HepG2 (cell line): Measurements from ENCODE around the gene PLEKHB2. TPM values are rescaled to one million over a fixed set of nuclear protein-coding genes. Genes with fewer than 3 reads are reported as not detected.

ENCODE experiments used
- CREB1 ChIP-seq, 2 experiments: fragments of 450-650 bp in 1 of 2; IDR thresholded peaks; 2 replicates each; pipeline ENCODE4 v1.6.1; 2016 to 2017; ENCODE audit warnings: control low read depth in 1 of 2, mild to moderate bottlenecking in 1 of 2, missing compliant biosample characterization in 1 of 2, missing genetic modification characterization in 1 of 2
- EHMT2 ChIP-seq: fragments of 200-600 bp; sonication (generic); IDR thresholded peaks from 2 replicates; pipeline ENCODE4 v1.7.0; 2017; ENCODE audit warnings: antibody characterized with exemption, low read depth, low read length, borderline replicate concordance
- FOSL2 ChIP-seq: sonication (generic); formaldehyde crosslinking; IDR thresholded peaks from 2 replicates; pipeline ENCODE4 v1.4.0; 2020; ENCODE audit warnings: missing genetic modification reagents
- GFI1 ChIP-seq: sonication (generic); formaldehyde crosslinking; IDR thresholded peaks from 2 replicates; pipeline ENCODE4 v1.5.0; 2020; ENCODE audit warnings: missing genetic modification reagents, mild to moderate bottlenecking, borderline replicate concordance
- KAT7 ChIP-seq: IDR thresholded peaks from 2 replicates; pipeline ENCODE4 v1.6.1; 2018; ENCODE audit warnings: borderline replicate concordance, missing compliant biosample characterization
- MAX ChIP-seq: IDR thresholded peaks from 2 replicates; pipeline ENCODE4 v1.6.1; 2012; ENCODE audit warnings: inconsistent platforms
- PAWR ChIP-seq: sonication (generic); formaldehyde crosslinking; IDR thresholded peaks from 2 replicates; pipeline ENCODE4 v1.4.0; 2020; ENCODE audit warnings: missing genetic modification reagents, mild to moderate bottlenecking, borderline replicate concordance
- SMAD1 ChIP-seq: sonication (generic); formaldehyde crosslinking; IDR thresholded peaks from 2 replicates; pipeline ENCODE4 v1.4.0; 2020; ENCODE audit warnings: missing genetic modification reagents, low read depth, mild to moderate bottlenecking, borderline replicate concordance
- SP140L ChIP-seq: sonication (generic); formaldehyde crosslinking; IDR thresholded peaks from 2 replicates; pipeline ENCODE4 v1.4.0; 2020; ENCODE audit warnings: missing genetic modification reagents, borderline replicate concordance
- SYNCRIP ChIP-seq: fragments of 200-400 bp; formaldehyde crosslinking; IDR thresholded peaks from 2 replicates; pipeline ENCODE4 v1.6.1; 2018; ENCODE audit warnings: mild to moderate bottlenecking, low read depth, low read length; ENCODE audit not compliant: insufficient read depth
- TBL1XR1 ChIP-seq: fragments of 150-350 bp; IDR thresholded peaks from 2 replicates; pipeline ENCODE4 v1.6.1; 2014; ENCODE audit warnings: borderline replicate concordance, low read length; ENCODE audit not compliant: partially characterized antibody
- TGIF2 ChIP-seq: IDR thresholded peaks from 2 replicates; pipeline ENCODE4 v1.6.1; 2016; ENCODE audit warnings: control low read depth, missing compliant biosample characterization
- ZBTB3 ChIP-seq: sonication (generic); formaldehyde crosslinking; IDR thresholded peaks from 2 replicates; pipeline ENCODE4 v1.4.0; 2020; ENCODE audit warnings: low read depth, mild to moderate bottlenecking, moderate library complexity, missing genetic modification reagents, borderline replicate concordance
- ZHX2 ChIP-seq, 2 experiments: sonication (generic) in 1 of 2; formaldehyde crosslinking in 1 of 2; IDR thresholded peaks; 2 replicates each; pipeline versions ENCODE4 v1.6.1 to v1.9.0; 2014 to 2022; ENCODE audit warnings: antibody characterized with exemption in 1 of 2, borderline replicate concordance in 1 of 2, inconsistent platforms in 1 of 2, low read depth in 1 of 2, missing genetic modification reagents in 1 of 2
- ZKSCAN5 ChIP-seq: sonication (generic); formaldehyde crosslinking; IDR thresholded peaks from 2 replicates; pipeline ENCODE4 v1.5.1; 2020; ENCODE audit warnings: mild to moderate bottlenecking, missing genetic modification reagents
- ZNF207 ChIP-seq: fragments of 450-650 bp; IDR thresholded peaks from 2 replicates; pipeline ENCODE4 v1.6.1; 2016; ENCODE audit warnings: antibody characterized with exemption, borderline replicate concordance
- ZNF274 ChIP-seq: sonication (generic); formaldehyde crosslinking; IDR thresholded peaks from 2 replicates; pipeline ENCODE4 v1.5.1; 2020; ENCODE audit warnings: mild to moderate bottlenecking, missing genetic modification reagents
- polyA plus RNA-seq, 8 experiments: library from polyadenylated mRNA; depleted of rRNA in 3 of 8; stranded (reverse) in 7 of 8; unstranded in 1 of 8; fragments of >200 nt; fragmentation: Illumina TruSeq in 4 of 8; extraction: Trizol in 4 of 8; gene quantifications; 2 replicates each; pipeline versions ENCODE4 v1.2.1 to v1.2.3, GENCODE V29; 2011 to 2016; ENCODE audit warnings: low read depth in 4 of 8, missing spikeins in 1 of 8, mixed read lengths in 1 of 8; ENCODE audit not compliant: insufficient read depth in 1 of 8
- total RNA-seq, 5 experiments: library from RNA; depleted of rRNA; stranded (reverse); fragments of >200 nt; fragmentation: Illumina TruSeq; extraction: Trizol; gene quantifications; 2 replicates each; pipeline ENCODE4 v1.2.3, GENCODE V29; 2016; ENCODE audit warnings: low read depth in 1 of 5
- TF ChIP-seq, protein P1 (sequence below): sonication (generic); formaldehyde crosslinking; IDR thresholded peaks from 2 replicates; pipeline ENCODE4 v1.4.0; 2020; ENCODE audit warnings: missing genetic modification reagents, mild to moderate bottlenecking, borderline replicate concordance
- TF ChIP-seq, protein P2 (sequence below): sonication (generic); formaldehyde crosslinking; IDR thresholded peaks from 2 replicates; pipeline ENCODE4 v1.9.0; 2021; ENCODE audit warnings: missing genetic modification reagents, borderline replicate concordance

PLEKHB2 gene
- total and polyA plus RNA-seq, 2 of the 13 experiments (the other 11 are each of a cell fraction or from before 2014, with no cell fraction given): 73.0 to 78.9 TPM

DNA sequence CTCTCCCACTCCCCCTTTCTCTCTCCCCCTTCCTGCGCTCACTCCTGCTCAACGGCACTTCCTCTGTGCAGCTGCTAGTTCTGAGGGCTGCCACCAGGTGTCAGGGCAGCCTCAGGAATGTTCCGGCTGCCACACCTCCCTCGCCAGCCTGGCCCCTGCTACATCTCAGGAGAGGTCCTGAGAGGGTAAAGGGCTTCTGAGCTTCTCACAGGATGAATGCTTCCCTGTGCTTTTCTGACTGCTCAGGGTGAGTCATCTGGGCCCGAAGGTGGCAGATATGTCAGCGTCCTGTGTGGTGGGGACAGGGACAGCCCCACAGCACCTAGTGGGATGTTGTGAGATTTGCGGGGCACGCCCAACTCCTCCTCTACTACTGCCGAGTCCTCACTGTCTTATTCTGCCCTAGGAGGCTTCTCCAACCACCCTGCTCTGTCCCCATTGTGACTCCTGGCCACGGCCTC is 49.0 kb downstream of the PLEKHB2 start (continued):
- TF ChIP-seq, protein P1, sequence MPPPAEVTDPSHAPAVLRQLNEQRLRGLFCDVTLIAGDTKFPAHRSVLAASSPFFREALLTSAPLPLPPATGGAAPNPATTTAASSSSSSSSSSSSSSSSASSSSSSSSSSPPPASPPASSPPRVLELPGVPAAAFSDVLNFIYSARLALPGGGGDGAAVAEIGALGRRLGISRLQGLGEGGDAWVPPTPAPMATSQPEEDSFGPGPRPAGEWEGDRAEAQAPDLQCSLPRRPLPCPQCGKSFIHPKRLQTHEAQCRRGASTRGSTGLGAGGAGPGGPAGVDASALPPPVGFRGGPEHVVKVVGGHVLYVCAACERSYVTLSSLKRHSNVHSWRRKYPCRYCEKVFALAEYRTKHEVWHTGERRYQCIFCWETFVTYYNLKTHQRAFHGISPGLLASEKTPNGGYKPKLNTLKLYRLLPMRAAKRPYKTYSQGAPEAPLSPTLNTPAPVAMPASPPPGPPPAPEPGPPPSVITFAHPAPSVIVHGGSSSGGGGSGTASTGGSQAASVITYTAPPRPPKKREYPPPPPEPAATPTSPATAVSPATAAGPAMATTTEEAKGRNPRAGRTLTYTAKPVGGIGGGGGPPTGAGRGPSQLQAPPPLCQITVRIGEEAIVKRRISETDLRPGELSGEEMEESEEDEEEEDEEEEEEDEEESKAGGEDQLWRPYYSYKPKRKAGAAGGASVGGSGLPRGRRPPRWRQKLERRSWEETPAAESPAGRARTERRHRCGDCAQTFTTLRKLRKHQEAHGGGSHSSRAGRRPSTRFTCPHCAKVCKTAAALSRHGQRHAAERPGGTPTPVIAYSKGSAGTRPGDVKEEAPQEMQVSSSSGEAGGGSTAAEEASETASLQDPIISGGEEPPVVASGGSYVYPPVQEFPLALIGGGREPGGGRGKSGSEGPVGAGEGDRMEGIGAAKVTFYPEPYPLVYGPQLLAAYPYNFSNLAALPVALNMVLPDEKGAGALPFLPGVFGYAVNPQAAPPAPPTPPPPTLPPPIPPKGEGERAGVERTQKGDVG (CRISPR knock-in tag): peak; percentile 53; the same call in 1 of the 2 replicates
- TF ChIP-seq FOSL2 (CRISPR knock-in tag): peak; percentile 24; the same call in 1 of the 2 replicates
- no peak for TF ChIP-seq TGIF2
- no peak for TF ChIP-seq TBL1XR1
- no peak for TF ChIP-seq ZKSCAN5 (CRISPR knock-in tag)
- TF ChIP-seq EHMT2: no peak
- TF ChIP-seq PAWR (CRISPR knock-in tag): no peak
- TF ChIP-seq MAX: no peak
- TF ChIP-seq SYNCRIP: no peak
- TF ChIP-seq SMAD1 (CRISPR knock-in tag): 0 out of 2 replicates have a peak, but pooled peaks have one; percentile 34
- TF ChIP-seq, protein P2, sequence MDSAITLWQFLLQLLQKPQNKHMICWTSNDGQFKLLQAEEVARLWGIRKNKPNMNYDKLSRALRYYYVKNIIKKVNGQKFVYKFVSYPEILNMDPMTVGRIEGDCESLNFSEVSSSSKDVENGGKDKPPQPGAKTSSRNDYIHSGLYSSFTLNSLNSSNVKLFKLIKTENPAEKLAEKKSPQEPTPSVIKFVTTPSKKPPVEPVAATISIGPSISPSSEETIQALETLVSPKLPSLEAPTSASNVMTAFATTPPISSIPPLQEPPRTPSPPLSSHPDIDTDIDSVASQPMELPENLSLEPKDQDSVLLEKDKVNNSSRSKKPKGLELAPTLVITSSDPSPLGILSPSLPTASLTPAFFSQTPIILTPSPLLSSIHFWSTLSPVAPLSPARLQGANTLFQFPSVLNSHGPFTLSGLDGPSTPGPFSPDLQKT (CRISPR knock-in tag): no peak
- TF ChIP-seq ZBTB3 (CRISPR knock-in tag): no peak
- TF ChIP-seq SP140L (CRISPR knock-in tag): no peak
- TF ChIP-seq ZNF207: no peak
- no peak for TF ChIP-seq GFI1 (CRISPR knock-in tag)
- no peak for TF ChIP-seq CREB1 (IDR thresholded peaks at IDR 0.05)
- no peak for TF ChIP-seq CREB1 (CRISPR knock-in tag; IDR thresholded peaks at IDR 0.05)
- TF ChIP-seq ZHX2 (IDR thresholded peaks at IDR 0.05; ENCODE audit: low read depth): no peak
- no peak for TF ChIP-seq ZHX2 (CRISPR knock-in tag; IDR thresholded peaks at IDR 0.05; ENCODE audit: borderline replicate concordance)
- TF ChIP-seq KAT7 (CRISPR knock-in tag): no peak
- no peak for TF ChIP-seq ZNF274 (CRISPR knock-in tag)
